Stimulated activated naive CD8-positive, alpha-beta T cell treated with anti-CD3 and anti-CD28 coated beads, Interleukin-15, amount 100 ng/mL, for 72 hours (primary cell): ENCODE results near the gene FYCO1.
A peak's percentile ranks its signal among the peaks of the same experiment; 100 is the strongest.
"Not testable (repeated sequence)": the region's sequence is repeated elsewhere in the genome, so short reads cannot be mapped to it uniquely, and the experiment has no call there.

Source experiments
- ATAC-seq: fragments of 150-1000 bp; cut with Tn5 transposase; 2 replicates; pipeline ENCODE4 v1.10.0; 2021; ENCODE audit warnings: mild to moderate bottlenecking, moderate library complexity
- DNase-seq, 2 donors: peaks; one replicate each; pipeline ENCODE4 v3.0.0; 2021 to 2022
- H3K27ac Mint-ChIP-seq, 2 donors: one replicate each; pipeline ENCODE4 v1.8.0; 2022; ENCODE audit warnings: mild to moderate bottlenecking in 2 of 2, mixed read lengths in 2 of 2, moderate library complexity in 2 of 2
- H3K27me3 Mint-ChIP-seq: one replicate; pipeline ENCODE4 v1.8.0; 2022; ENCODE audit warnings: mixed read lengths
- H3K4me1 Mint-ChIP-seq: one replicate; pipeline ENCODE4 v1.8.0; 2022; ENCODE audit warnings: mild to moderate bottlenecking, mixed read lengths
- H3K4me3 Mint-ChIP-seq, 2 donors: one replicate each; pipeline ENCODE4 v1.8.0; 2022; ENCODE audit warnings: mild to moderate bottlenecking in 2 of 2, mixed read lengths in 2 of 2, moderate library complexity in 1 of 2
- H3K9me3 Mint-ChIP-seq, 2 donors: one replicate each; pipeline ENCODE4 v1.8.0; 2022; ENCODE audit warnings: mixed read lengths in 2 of 2

FYCO1 gene

GRCh38 chr3:46020766-46021510 lies 25.3 kb upstream of the FYCO1 start:
- Mint-ChIP-seq H3K27me3 (peaks cover 20% of the 10 kb centered on the region), H3K4me3 (no peak overlapping the region), H3K27ac (peak overlapping the region in 1 of 2 donors; percentile 31), H3K4me1 (peaks cover 37% of the 10 kb centered on the region), H3K9me3 (no peaks in the 10 kb centered on the region)
- DNase-seq: no peak
- ATAC-seq: no peak

GRCh38 chr3:46019707-46020106 lies 24.1 kb upstream of the FYCO1 start:
- ATAC-seq: peak; percentile 73
- H3K4me3 Mint-ChIP-seq: peak overlapping the region in 1 of 2 donors; percentile 7
- no peak overlapping the region for H3K27ac Mint-ChIP-seq
- peaks cover 47% of the 10 kb centered on the region for H3K4me1 Mint-ChIP-seq
- H3K27me3 Mint-ChIP-seq: peaks cover 20% of the 10 kb centered on the region
- DNase-seq: peak in 1 of 2 donors; percentile 48
- H3K9me3 Mint-ChIP-seq: no peaks in the 10 kb centered on the region

- Mint-ChIP-seq H3K9me3 (no peaks in the 10 kb centered on the region), H3K4me1 (peaks cover 60% of the 10 kb centered on the region), H3K27ac (no peak overlapping the region), H3K4me3 (no peak overlapping the region), H3K27me3 (peaks cover 23% of the 10 kb centered on the region)
- peak; percentile 55 for ATAC-seq
- no peak for DNase-seq
Measured at GRCh38 chr3:46017720-46018119, 22.1 kb upstream of the FYCO1 start.

- DNase-seq (no peak), ATAC-seq (peak; percentile 57)
- Mint-ChIP-seq H3K27ac (peak overlapping the region in 1 of 2 donors; percentile 79), H3K27me3 (peaks cover 7% of the 10 kb centered on the region), H3K9me3 (no peaks in the 10 kb centered on the region), H3K4me1 (peaks cover 74% of the 10 kb centered on the region), H3K4me3 (no peak overlapping the region)
Measured at GRCh38 chr3:46013316-46014094, 17.9 kb upstream of the FYCO1 start.

- Mint-ChIP-seq H3K4me1 (peaks cover 62% of the 10 kb centered on the region), H3K4me3 (no peak overlapping the region), H3K9me3 (no peaks in the 10 kb centered on the region), H3K27me3 (peaks cover 7% of the 10 kb centered on the region), H3K27ac (no peak overlapping the region)
- no peak for DNase-seq
- no peak for ATAC-seq
Measured at GRCh38 chr3:46012246-46012645, 16.6 kb upstream of the FYCO1 start.

GRCh38 chr3:46010519-46011113 lies 15.0 kb upstream of the FYCO1 start:
- peaks cover 51% of the 10 kb centered on the region for H3K4me1 Mint-ChIP-seq
- peak; percentile 87 for ATAC-seq
- peak overlapping the region in 1 of 2 donors; percentile 19 for H3K4me3 Mint-ChIP-seq
- H3K27me3 Mint-ChIP-seq: peaks cover 7% of the 10 kb centered on the region
- no peak for DNase-seq
- H3K9me3 Mint-ChIP-seq: no peaks in the 10 kb centered on the region
- peak overlapping the region in 1 of 2 donors; percentile 36 for H3K27ac Mint-ChIP-seq

- DNase-seq (no peak), ATAC-seq (no peak)
- Mint-ChIP-seq H3K9me3 (no peaks in the 10 kb centered on the region), H3K4me3 (no peak overlapping the region), H3K27me3 (peaks cover 7% of the 10 kb centered on the region), H3K4me1 (peaks cover 35% of the 10 kb centered on the region), H3K27ac (no peak overlapping the region)
Measured at GRCh38 chr3:46008058-46008457, 12.4 kb upstream of the FYCO1 start.

GRCh38 chr3:46007280-46007679 lies 11.7 kb upstream of the FYCO1 start:
- no peak for ATAC-seq
- no peak overlapping the region for H3K4me3 Mint-ChIP-seq
- no peak for DNase-seq
- H3K4me1 Mint-ChIP-seq: peaks cover 28% of the 10 kb centered on the region
- no peak overlapping the region for H3K27ac Mint-ChIP-seq
- H3K27me3 Mint-ChIP-seq: no peaks in the 10 kb centered on the region
- H3K9me3 Mint-ChIP-seq: no peaks in the 10 kb centered on the region

GRCh38 chr3:46006238-46007032 lies 10.8 kb upstream of the FYCO1 start:
- Mint-ChIP-seq H3K4me3 (no peak overlapping the region), H3K4me1 (peaks cover 24% of the 10 kb centered on the region), H3K27ac (no peak overlapping the region), H3K27me3 (no peaks in the 10 kb centered on the region), H3K9me3 (no peaks in the 10 kb centered on the region)
- ATAC-seq (no peak), DNase-seq (no peak)

- peaks cover 15% of the 10 kb centered on the region for H3K27me3 Mint-ChIP-seq
- H3K4me3 Mint-ChIP-seq, H3K27ac Mint-ChIP-seq, H3K9me3 Mint-ChIP-seq, H3K4me1 Mint-ChIP-seq, DNase-seq, ATAC-seq: not testable (repeated sequence)
Measured at GRCh38 chr3:46003706-46004105, 8.1 kb upstream of the FYCO1 start.

GRCh38 chr3:46001178-46001577 lies 5.6 kb upstream of the FYCO1 start:
- DNase-seq (no peak), ATAC-seq (no peak)
- no peaks in the 10 kb centered on the region for H3K9me3 Mint-ChIP-seq
- peaks cover 9% of the 10 kb centered on the region for H3K4me1 Mint-ChIP-seq
- H3K27me3 Mint-ChIP-seq: peaks cover 21% of the 10 kb centered on the region
- H3K27ac Mint-ChIP-seq: no peak overlapping the region
- H3K4me3 Mint-ChIP-seq: no peak overlapping the region

- DNase-seq (no peak), ATAC-seq (no peak)
- Mint-ChIP-seq H3K4me1 (peaks cover 27% of the 10 kb centered on the region), H3K4me3 (no peak overlapping the region), H3K9me3 (no peaks in the 10 kb centered on the region), H3K27me3 (peaks cover 21% of the 10 kb centered on the region), H3K27ac (no peak overlapping the region)
Measured at GRCh38 chr3:45997942-45998341, 2.3 kb upstream of the FYCO1 start.

- H3K9me3 Mint-ChIP-seq, DNase-seq, H3K27ac Mint-ChIP-seq, ATAC-seq, H3K4me3 Mint-ChIP-seq: not testable (repeated sequence)
- H3K4me1 Mint-ChIP-seq: peaks cover 31% of the 10 kb centered on the region
- H3K27me3 Mint-ChIP-seq: peaks cover 21% of the 10 kb centered on the region
Measured at GRCh38 chr3:45997499-45997898, 1.9 kb upstream of the FYCO1 start.

- DNase-seq: peak; percentile 55 to 73
- no peaks in the 10 kb centered on the region for H3K9me3 Mint-ChIP-seq
Measured at GRCh38 chr3:45994419-45995235, 997 bp downstream of the FYCO1 start.

More at GRCh38 chr3:45994419-45995235, 997 bp downstream of the FYCO1 start:
- Mint-ChIP-seq H3K27me3 (peaks cover 15% of the 10 kb centered on the region), H3K4me3 (peak overlapping the region; percentile 85 to 93), H3K27ac (peak overlapping the region; percentile 55 to 87), H3K4me1 (peaks cover 57% of the 10 kb centered on the region)
- ATAC-seq: peak; percentile 80
